ENCODE data around the gene LSM5. TPM values are rescaled to one million over a fixed set of nuclear protein-coding genes. Genes with fewer than 3 reads are reported as not detected.

The LSM5 gene
- total RNA-seq, 1 experiment from 2014 or later: 109 TPM

DNA sequence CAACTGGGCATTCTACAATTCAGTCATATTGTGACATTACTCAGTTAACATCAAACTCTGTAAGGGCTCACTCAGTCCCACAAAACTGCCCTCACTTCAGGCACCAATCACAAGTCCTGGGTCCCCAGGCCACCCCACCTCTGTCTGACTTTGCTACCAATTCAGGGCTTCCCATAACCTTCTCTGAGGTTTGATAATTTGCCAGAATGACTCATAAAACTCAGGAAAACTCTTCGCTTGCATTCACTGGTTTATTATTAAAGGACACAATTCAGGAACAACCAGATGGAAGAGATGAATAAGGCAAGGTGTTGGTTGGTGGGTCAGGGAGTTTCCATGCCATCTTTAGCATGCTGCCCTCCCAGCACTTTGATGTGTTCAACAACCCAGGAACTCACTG is 46.4 kb upstream of the LSM5 start:
- H3K36me3 ChIP-seq (ENCODE audit: insufficient read depth, low read length, poor library complexity, severe bottlenecking): no peaks in the 10 kb centered on the region
- intact Hi-C loops (cut with micrococcal nuclease; ENCODE audit: unreplicated experiment): no loop called here
- TF ChIP-seq EZH2 (IDR thresholded peaks at IDR 0.05; ENCODE audit: borderline replicate concordance, low read depth, low read length, poor library complexity, severe bottlenecking): no peak
- TF ChIP-seq, protein P1, sequence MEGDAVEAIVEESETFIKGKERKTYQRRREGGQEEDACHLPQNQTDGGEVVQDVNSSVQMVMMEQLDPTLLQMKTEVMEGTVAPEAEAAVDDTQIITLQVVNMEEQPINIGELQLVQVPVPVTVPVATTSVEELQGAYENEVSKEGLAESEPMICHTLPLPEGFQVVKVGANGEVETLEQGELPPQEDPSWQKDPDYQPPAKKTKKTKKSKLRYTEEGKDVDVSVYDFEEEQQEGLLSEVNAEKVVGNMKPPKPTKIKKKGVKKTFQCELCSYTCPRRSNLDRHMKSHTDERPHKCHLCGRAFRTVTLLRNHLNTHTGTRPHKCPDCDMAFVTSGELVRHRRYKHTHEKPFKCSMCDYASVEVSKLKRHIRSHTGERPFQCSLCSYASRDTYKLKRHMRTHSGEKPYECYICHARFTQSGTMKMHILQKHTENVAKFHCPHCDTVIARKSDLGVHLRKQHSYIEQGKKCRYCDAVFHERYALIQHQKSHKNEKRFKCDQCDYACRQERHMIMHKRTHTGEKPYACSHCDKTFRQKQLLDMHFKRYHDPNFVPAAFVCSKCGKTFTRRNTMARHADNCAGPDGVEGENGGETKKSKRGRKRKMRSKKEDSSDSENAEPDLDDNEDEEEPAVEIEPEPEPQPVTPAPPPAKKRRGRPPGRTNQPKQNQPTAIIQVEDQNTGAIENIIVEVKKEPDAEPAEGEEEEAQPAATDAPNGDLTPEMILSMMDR (conservative IDR thresholded peaks at IDR 0.05; ENCODE audit: low read depth, low read length): no peak
- no peaks in the 10 kb centered on the region for H3K27me3 ChIP-seq (replicated peaks; ENCODE audit: insufficient read depth, low read depth, low read length, poor library complexity)
- H3K9me3 ChIP-seq (ENCODE audit: low read depth, low read length, poor library complexity, severe bottlenecking): no peaks in the 10 kb centered on the region
- BruUV-seq (replicated peaks): no TSS peak
- H3K4me1 ChIP-seq (ENCODE audit: insufficient read depth, low read length, poor library complexity, severe bottlenecking): peaks cover 11% of the 10 kb centered on the region
- no peak overlapping the region for H3K4me3 ChIP-seq (ENCODE audit: low read depth, low read length, poor library complexity, severe bottlenecking)
- POLR2A ChIA-PET (ENCODE audit: low non-redundant PET): no interaction called here
- DNase-seq (ENCODE audit: low spot score): peak; percentile 17
- no peak overlapping the region for H3K27ac ChIP-seq (ENCODE audit: low read depth, low read length, poor library complexity, severe bottlenecking)
- CTCF ChIA-PET: no interaction called here

DNA sequence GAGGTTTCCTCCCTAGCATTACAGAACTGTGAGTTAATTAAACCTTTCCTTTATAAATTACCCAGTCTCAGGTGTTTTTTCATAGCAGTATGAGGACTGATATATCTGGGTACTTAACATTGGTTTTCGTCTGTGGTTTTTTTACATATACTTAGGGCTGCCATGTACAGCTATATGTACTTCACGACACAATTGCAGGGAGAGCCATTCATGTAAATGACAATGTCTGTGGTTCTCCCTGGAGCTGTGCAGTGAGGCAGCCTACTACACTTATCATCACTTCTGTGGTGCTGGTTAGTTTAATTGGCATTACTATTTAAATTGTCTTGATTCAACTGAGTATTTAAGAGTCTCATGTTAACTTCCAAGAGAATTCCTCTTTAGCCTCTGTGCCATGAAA is 45.8 kb upstream of the LSM5 start:
- POLR2A ChIA-PET (ENCODE audit: low non-redundant PET): no interaction called here
- DNase-seq (ENCODE audit: low spot score): no peak
- Histone ChIP-seq H3K27me3 (replicated peaks; ENCODE audit: insufficient read depth, low read depth, low read length, poor library complexity) (no peaks in the 10 kb centered on the region), H3K9me3 (ENCODE audit: low read depth, low read length, poor library complexity, severe bottlenecking) (no peaks in the 10 kb centered on the region), H3K36me3 (ENCODE audit: insufficient read depth, low read length, poor library complexity, severe bottlenecking) (no peaks in the 10 kb centered on the region), H3K4me3 (ENCODE audit: low read depth, low read length, poor library complexity, severe bottlenecking) (no peak overlapping the region), H3K4me1 (ENCODE audit: insufficient read depth, low read length, poor library complexity, severe bottlenecking) (peaks cover 11% of the 10 kb centered on the region), H3K27ac (ENCODE audit: low read depth, low read length, poor library complexity, severe bottlenecking) (no peak overlapping the region)
- BruUV-seq (replicated peaks): no TSS peak
- intact Hi-C loops (cut with micrococcal nuclease; ENCODE audit: unreplicated experiment): no loop called here
- CTCF ChIA-PET: no interaction called here
- TF ChIP-seq, protein P1 (conservative IDR thresholded peaks at IDR 0.05; ENCODE audit: low read depth, low read length): no peak
- no peak for TF ChIP-seq EZH2 (IDR thresholded peaks at IDR 0.05; ENCODE audit: borderline replicate concordance, low read depth, low read length, poor library complexity, severe bottlenecking)

DNA sequence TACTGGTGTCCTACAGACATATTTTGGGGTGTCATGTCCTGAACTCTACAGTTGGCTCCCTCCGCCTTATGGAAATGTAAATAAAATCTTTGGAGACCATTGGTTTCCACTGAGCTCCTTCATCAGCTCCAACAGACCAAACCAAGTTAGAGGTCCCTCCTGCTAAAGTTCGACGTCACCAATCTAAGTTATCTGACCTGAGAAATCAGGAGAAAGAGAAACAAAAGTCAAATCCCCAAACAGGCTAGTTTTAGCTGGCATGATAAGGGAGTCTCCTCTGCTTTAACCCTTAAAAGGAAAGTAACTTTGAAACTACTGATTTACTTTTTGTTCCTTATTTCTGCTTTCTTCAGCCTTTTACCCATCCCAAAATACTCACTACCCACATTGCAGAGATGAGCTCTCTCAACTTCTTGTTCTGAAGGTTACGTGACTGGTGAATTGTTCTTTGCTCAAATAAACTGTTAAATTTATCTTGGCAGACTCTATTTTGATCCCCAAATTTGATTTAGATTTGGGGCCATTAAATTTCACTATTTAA is 45.1 kb upstream of the LSM5 start:
- no peaks in the 10 kb centered on the region for H3K36me3 ChIP-seq (ENCODE audit: insufficient read depth, low read length, poor library complexity, severe bottlenecking)
- DNase-seq (ENCODE audit: low spot score): no peak
- H3K27ac ChIP-seq (ENCODE audit: low read depth, low read length, poor library complexity, severe bottlenecking): no peak overlapping the region
- H3K4me1 ChIP-seq (ENCODE audit: insufficient read depth, low read length, poor library complexity, severe bottlenecking): peaks cover 11% of the 10 kb centered on the region
- TF ChIP-seq EZH2 (IDR thresholded peaks at IDR 0.05; ENCODE audit: borderline replicate concordance, low read depth, low read length, poor library complexity, severe bottlenecking): no peak
- TF ChIP-seq, protein P1 (conservative IDR thresholded peaks at IDR 0.05; ENCODE audit: low read depth, low read length): no peak
- H3K4me3 ChIP-seq (ENCODE audit: low read depth, low read length, poor library complexity, severe bottlenecking): no peak overlapping the region
- no peaks in the 10 kb centered on the region for H3K27me3 ChIP-seq (replicated peaks; ENCODE audit: insufficient read depth, low read depth, low read length, poor library complexity)
- no peaks in the 10 kb centered on the region for H3K9me3 ChIP-seq (ENCODE audit: low read depth, low read length, poor library complexity, severe bottlenecking)
- ChIA-PET POLR2A (ENCODE audit: low non-redundant PET) (no interaction called here), CTCF (no interaction called here)
- BruUV-seq (replicated peaks): no TSS peak
- intact Hi-C loops (cut with micrococcal nuclease; ENCODE audit: unreplicated experiment): no loop called here
